HepG2 (cell line): Measurements from ENCODE around the gene SGMS1. TPM values are rescaled to one million over a fixed set of nuclear protein-coding genes. Genes with fewer than 3 reads are reported as not detected.

ENCODE experiments used
- ATAC-seq: fragments of 200-7000 bp; cut with Tn5 transposase; 3 replicates; pipeline ENCODE4 v1.9.1; 2020; ENCODE audit warnings: mild to moderate bottlenecking, moderate library complexity
- BruUV-seq: library from RNA; stranded (reverse); fragments of 400-500 nt; replicated peaks from 2 replicates; lab custom pipeline; 2021; lab: Mats Ljungman, UMichigan
- CTCF ChIA-PET: fragments of 300-600 bp; formaldehyde crosslinking; extraction: SDS; loops from one replicate; lab custom pipeline; 2021; ENCODE audit warnings: low total read pairs, inconsistent platforms, low intra/inter-chr PET ratio; lab: Yijun Ruan, JAX
- POLR2A ChIA-PET: fragments of 350-600 bp; sonication (Branson Sonifier 250); formaldehyde crosslinking; loops from one replicate; lab custom pipeline; 2020; ENCODE audit warnings: antibody characterized with exemption, inconsistent platforms; lab: Yijun Ruan, JAX
- DNase-seq: peaks from one replicate; pipeline ENCODE4 v3.0.0-alpha.2; 2015; ENCODE audit warnings: low spot score
- FAIRE-seq: peaks from 3 replicates; lab custom pipeline; 2011; peaks lifted over from hg19 to GRCh38; lab: Jason Lieb, UNC
- H2AFZ ChIP-seq: one replicate; pipeline ENCODE4 v1.6.1; 2011; ENCODE audit warnings: low read length, inconsistent platforms
- H3K27ac ChIP-seq: fragments of 300-600 bp; 3 replicates; pipeline ENCODE4 v1.8.0; 2011; ENCODE audit warnings: mixed run types, mild to moderate bottlenecking, mixed read lengths, low read length, inconsistent platforms; ENCODE audit not compliant: insufficient read depth; ENCODE audit errors: extremely low read length
- H3K27me3 ChIP-seq, 2 experiments: fragments of 200-600 bp in 1 of 2; 2 replicates in 1 of 2; 3 replicates in 1 of 2; pipeline versions ENCODE4 v1.6.0 to v1.8.0; 2011; ENCODE audit warnings: low read length in 2 of 2, mild to moderate bottlenecking in 2 of 2, moderate library complexity in 2 of 2, inconsistent platforms in 1 of 2; ENCODE audit not compliant: insufficient read depth in 2 of 2, control insufficient read depth in 1 of 2
- H3K36me3 ChIP-seq, 2 experiments: fragments of 200-600 bp in 1 of 2; replicated peaks in 1 of 2; 2 replicates in 1 of 2; 3 replicates in 1 of 2; pipeline versions ENCODE4 v1.5.1 to v1.8.0; 2011; ENCODE audit warnings: low read length in 2 of 2, inconsistent platforms in 1 of 2; ENCODE audit not compliant: insufficient read depth in 2 of 2, control insufficient read depth in 1 of 2
- H3K4me1 ChIP-seq: 2 replicates; pipeline ENCODE4 v1.5.1; 2012; ENCODE audit warnings: low read length, inconsistent platforms; ENCODE audit not compliant: insufficient read depth
- H3K4me2 ChIP-seq: 2 replicates; pipeline ENCODE4 v1.6.0; 2011; ENCODE audit warnings: low read depth, low read length, inconsistent platforms
- H3K4me3 ChIP-seq, 3 experiments: fragments of 200-600 bp in 1 of 3; sonication (generic), shearing (Covaris generic) in 1 of 3; replicated peaks in 1 of 3; 2 replicates each; pipeline ENCODE4 v1.5.1; 2011 to 2016; ENCODE audit warnings: low read length in 3 of 3, inconsistent platforms in 2 of 3, low read depth in 2 of 3, mild to moderate bottlenecking in 2 of 3, control low read depth in 1 of 3, mixed read lengths in 1 of 3; ENCODE audit not compliant: insufficient read depth in 1 of 3
- H3K79me2 ChIP-seq: one replicate; pipeline ENCODE4 v1.6.1; 2011; ENCODE audit warnings: low read length, inconsistent platforms; ENCODE audit not compliant: insufficient read depth
- H3K9ac ChIP-seq: 2 replicates; pipeline ENCODE4 v1.6.0; 2011; ENCODE audit warnings: mild to moderate bottlenecking, low read depth, low read length, inconsistent platforms; ENCODE audit not compliant: insufficient read depth
- H3K9me3 ChIP-seq: 2 replicates; pipeline ENCODE4 v1.5.1; 2012; ENCODE audit warnings: mild to moderate bottlenecking, low read length
- H4K20me1 ChIP-seq: 2 replicates; pipeline ENCODE4 v1.6.0; 2011; ENCODE audit warnings: inconsistent platforms, mild to moderate bottlenecking, low read length, moderate library complexity; ENCODE audit not compliant: insufficient read depth
- BATF2 ChIP-seq: sonication (generic); formaldehyde crosslinking; IDR thresholded peaks from 2 replicates; pipeline ENCODE4 v1.8.0; 2022; ENCODE audit warnings: mild to moderate bottlenecking, missing genetic modification reagents, moderate library complexity
- PATZ1 ChIP-seq: sonication (generic); formaldehyde crosslinking; IDR thresholded peaks from 2 replicates; pipeline ENCODE4 v1.4.0; 2020; ENCODE audit warnings: missing genetic modification reagents
- TFDP2 ChIP-seq: sonication (generic); formaldehyde crosslinking; IDR thresholded peaks from 2 replicates; pipeline ENCODE4 v1.4.0; 2020; ENCODE audit warnings: missing genetic modification reagents
- WGBS: methylation state at CpG from one replicate; pipeline ENCODE4 v1.1.6; 2017; ENCODE audit warnings: low lambda C conversion rate; 5-methylcytosine and 5-hydroxymethylcytosine counted together
- in situ Hi-C: cut with HindIII; loops from 2 replicates; pipeline ENCODE4 v1.10.0; 2017; ENCODE audit warnings: low pct_unique_long_range_greater_than_20kb; ENCODE audit not compliant: extremely low pct_ligation_motif_present
- intact Hi-C: fragments of 100-400 bp; cut with micrococcal nuclease; formaldehyde crosslinking; loops from one replicate; pipeline ENCODE4 v1.10.0; 2022; ENCODE audit not compliant: unreplicated experiment
- polyA plus RNA-seq, 8 experiments: library from polyadenylated mRNA; depleted of rRNA in 3 of 8; stranded (reverse) in 7 of 8; unstranded in 1 of 8; fragments of >200 nt; fragmentation: Illumina TruSeq in 4 of 8; extraction: Trizol in 4 of 8; gene quantifications; 2 replicates each; pipeline versions ENCODE4 v1.2.1 to v1.2.3, GENCODE V29; 2011 to 2016; ENCODE audit warnings: low read depth in 4 of 8, missing spikeins in 1 of 8, mixed read lengths in 1 of 8; ENCODE audit not compliant: insufficient read depth in 1 of 8
- total RNA-seq, 5 experiments: library from RNA; depleted of rRNA; stranded (reverse); fragments of >200 nt; fragmentation: Illumina TruSeq; extraction: Trizol; gene quantifications; 2 replicates each; pipeline ENCODE4 v1.2.3, GENCODE V29; 2016; ENCODE audit warnings: low read depth in 1 of 5

The SGMS1 gene
- total and polyA plus RNA-seq, 2 of the 13 experiments (the other 11 are each of a cell fraction or from before 2014, with no cell fraction given): 6.5 to 15.1 TPM

GRCh38 chr10:50369931-50370330 is 253.8 kb downstream of the SGMS1 start:
- Histone ChIP-seq H3K9ac (no peak overlapping the region), H3K4me2 (no peak overlapping the region), H3K27ac (no peak overlapping the region), H3K36me3 (no peaks in the 10 kb centered on the region), H3K4me1 (no peaks in the 10 kb centered on the region), H3K9me3 (no peaks in the 10 kb centered on the region), H3K4me3 (no peak overlapping the region), H4K20me1 (no peaks in the 10 kb centered on the region), H3K27me3 (no peaks in the 10 kb centered on the region), H3K79me2 (no peaks in the 10 kb centered on the region), H2AFZ (no peak overlapping the region)
- FAIRE-seq (no peak), ATAC-seq (no peak), DNase-seq (no peak)
- in situ Hi-C loops (no loop called here), intact Hi-C loops (no loop called here)
- 91% methylated on average over 1 of the region's 1 CpG for WGBS
- ChIA-PET POLR2A (no interaction called here), CTCF (no interaction called here)
- TF ChIP-seq BATF2 (CRISPR knock-in tag) (no peak), TFDP2 (CRISPR knock-in tag) (no peak), PATZ1 (CRISPR knock-in tag) (no peak)
- BruUV-seq: no TSS peak
